ENCODE results near the gene CAP2.

CAP2 gene

DNA sequence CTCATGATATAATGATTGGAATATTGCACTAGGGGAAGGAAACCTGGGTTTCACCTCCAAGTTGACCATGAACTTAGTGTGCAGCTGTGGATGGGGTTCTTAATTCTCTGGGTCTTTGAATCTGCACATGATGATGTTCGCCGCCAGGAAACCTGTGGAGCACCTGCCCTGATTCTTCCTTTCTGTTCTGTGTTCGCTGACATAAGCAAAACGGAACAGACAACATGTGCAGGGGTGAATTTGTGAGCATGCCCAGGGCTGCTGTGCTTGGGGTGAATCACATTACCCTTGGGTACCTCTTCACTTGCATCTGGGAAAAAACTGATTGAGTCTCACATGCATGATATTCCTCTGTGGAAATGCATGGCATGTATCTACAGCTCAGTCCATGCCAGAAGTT lies 48.8 kb downstream of the CAP2 start:
- no peak for DNase-seq

DNA sequence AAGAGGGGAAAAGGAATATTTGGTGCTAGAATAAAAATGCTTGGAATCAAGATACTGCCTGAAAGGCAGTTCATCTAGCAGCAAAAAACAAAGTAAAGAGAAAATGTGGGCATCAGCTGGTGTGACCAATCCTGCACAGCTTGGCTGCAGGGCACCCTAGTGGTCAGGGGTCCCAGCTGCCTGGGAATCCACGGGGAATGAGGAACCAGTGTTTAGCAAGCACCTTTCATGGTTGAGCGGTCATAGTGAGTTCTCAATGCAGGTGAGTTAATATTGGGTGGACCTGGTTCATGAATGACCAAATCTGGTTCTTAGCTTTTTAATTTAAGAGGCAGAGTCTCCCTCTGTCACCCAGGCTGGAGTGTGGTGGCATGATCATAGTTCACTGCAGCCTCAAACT lies 53.3 kb downstream of the CAP2 start:
- no peak for DNase-seq

DNA sequence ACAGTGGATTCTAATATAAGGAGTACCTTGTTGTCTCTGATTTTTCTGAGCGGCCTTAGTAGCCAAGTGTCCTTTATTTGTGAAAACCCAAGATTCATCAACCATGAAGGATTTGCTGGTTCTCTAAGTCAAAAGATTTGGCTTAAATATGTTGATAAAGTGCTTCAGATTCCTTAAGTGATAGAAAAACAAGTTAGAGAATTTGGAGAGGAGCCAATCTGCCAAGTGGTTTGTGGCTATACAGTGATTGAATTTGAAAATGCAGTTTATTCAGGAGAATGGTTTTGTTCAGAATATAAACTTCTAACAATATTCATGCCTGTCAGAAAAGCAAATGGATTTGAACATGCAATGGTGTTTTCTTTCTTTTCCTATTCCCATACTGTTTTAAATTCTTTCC lies 54.8 kb downstream of the CAP2 start:
- no peak for DNase-seq

DNA sequence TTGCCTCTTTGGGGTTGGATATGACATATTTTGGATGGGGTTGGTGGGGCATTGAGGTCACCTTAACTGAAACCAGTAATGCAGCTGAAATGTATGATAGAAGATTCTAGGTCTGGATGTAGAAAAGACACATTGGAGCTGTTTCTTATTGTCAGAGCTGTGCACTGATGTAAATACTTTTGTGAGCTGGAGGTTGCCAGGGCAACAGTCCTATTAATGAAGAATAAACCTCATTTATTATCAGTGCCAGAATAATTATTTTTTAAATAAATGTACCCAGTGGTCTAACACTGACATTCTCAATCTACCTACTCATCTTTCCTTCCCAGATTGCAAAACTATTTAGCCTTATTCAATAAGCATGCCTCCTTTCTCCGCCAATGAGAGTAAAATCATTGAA lies 57.0 kb downstream of the CAP2 start:
- no peak for DNase-seq

DNA sequence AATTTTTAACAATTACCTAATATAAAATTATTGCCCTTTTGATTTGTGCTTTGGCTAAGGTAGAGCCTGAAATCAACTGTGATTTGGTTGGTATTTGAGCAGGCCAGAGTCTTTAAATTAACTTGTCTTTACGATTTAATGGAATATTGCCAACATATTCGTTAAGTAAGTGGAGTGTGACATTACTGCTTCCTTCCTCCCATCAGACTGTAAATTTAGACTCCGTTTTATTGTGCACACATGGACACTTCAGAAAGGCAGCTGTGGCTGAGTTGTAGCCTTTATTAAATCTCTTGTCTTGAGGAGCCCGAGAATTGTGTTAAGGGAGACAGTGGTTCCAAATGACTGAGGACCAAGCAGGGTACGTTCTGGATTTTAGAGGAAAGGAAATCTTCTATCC lies 57.4 kb downstream of the CAP2 start:
- DNase-seq = no peak

DNA sequence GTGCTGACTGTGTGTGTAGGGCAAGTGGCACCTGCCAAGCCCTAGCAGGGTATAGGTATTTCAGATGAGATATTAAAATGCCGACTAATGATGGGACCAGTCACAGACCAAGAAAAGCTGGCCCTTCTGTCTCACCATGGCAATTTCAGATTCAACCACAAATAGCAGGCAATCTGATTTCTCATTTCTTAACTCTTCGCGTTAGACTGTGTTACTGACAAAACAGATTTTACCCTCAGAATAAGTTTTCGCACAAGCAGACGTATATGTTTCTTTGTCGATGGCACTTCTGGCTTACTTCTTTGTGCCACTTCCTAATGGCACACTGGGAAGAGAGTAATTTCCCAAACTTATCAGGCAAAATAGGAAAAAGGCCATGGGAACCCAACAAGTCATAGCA lies 58.7 kb downstream of the CAP2 start:
- DNase-seq = no peak

DNA sequence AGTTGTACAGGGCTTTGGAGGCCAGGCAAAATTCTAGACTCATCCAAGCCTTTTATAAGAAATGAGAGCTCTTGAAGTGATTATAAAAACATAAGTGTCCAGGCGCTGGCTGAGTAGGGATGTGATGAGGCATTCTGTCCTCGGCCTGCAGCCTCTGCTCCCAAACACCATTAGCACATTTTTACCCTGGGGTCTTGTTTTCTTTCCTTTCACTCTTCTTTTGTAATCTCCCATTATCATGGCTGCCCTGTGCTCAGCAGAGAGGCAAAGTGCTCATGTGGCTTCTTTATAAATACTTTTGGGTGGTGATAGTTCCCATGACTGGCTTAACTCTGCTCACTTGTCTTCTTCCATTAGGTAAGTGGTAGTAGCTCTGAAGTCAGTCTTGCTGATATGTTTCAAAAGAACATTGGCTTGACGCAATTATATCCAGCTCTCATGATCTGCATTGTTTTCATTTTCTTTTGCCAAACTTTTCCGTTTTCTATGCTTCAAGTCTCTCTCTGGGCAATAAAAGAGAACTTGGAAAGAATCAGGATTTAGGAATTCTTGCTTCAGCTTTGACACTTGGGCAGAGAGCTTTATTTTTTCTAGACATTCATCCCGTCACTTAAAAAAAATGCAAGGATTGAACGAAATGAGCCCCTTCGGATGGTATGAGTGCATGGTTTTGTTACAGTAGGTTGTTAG lies 61.1 kb downstream of the CAP2 start:
- no peak for DNase-seq

DNA sequence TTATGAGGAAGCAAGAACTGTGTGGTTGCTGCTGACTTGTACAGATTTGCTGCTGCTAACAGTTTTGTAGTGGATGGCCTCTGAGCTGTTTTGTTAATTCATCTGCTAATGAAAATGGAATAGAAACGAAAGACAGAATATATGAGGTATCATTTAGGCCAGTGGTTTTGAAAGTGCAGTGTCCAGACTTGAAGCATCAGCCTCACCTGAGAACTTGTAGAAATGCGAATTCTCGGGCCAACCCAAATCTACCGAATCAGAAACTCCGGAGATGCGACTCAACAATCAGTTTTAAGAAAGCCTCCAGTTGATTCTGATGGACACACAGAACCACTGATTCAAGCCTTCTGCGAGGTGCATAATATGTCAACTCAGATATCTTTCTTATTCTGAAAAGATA lies 62.5 kb downstream of the CAP2 start:
- no peak for DNase-seq

DNA sequence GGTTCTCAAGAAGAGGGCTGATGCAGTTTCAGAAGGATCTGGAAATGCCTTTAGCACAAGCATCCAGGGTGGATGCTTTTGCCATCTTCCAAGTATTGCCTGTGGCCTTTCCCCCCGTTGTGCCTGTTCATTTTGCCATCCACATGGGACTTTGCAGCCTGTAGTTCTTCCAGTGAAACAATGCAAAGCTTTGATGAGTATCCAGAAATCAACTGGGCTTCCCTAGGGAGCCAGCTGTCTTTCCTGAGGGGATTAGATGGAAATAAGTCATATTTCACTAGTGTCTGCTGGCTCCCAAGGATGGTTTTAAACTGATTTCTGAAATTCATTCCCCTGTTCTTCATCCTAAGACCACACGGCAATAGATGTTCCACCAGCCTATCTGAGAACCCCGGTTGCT lies 63.3 kb downstream of the CAP2 start:
- DNase-seq = no peak

DNA sequence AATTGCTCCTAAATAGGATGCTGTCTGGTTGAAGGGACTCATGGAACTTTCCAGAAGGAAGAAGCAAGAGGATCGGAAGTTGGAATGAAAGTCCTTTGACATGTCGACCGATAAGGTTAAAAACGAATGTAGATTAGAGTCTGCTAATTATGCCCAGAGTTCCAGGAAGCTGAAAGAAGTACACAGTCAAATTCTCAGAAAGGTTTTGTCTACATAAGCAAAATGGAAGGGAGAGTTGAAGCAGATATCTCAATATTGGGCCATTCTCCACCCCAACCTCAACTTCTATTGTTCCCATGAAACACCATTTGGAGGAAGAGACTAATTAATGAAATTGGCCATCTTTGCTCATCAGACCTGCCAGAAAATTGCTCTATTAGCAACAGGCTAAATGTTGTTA lies 64.0 kb downstream of the CAP2 start:
- no peak for DNase-seq

DNA sequence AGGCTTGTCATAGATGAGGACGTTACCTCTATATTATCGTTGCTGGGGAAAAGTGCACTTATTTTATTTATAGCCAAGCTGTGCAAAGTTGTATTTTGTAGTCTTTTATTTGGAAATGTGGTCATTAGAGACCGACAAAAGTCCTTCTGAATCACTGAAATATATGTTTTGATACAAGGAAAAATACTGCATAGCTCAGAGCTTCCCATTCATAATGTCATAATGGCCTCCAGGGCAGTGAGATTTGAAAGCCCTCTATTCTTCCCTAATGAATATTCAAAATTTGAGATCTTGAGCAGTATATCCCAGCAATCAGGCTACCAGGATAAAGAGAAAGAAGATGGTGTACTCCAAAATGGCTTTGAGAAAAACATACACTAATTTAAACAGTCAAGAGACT lies 64.6 kb downstream of the CAP2 start:
- DNase-seq = no peak

DNA sequence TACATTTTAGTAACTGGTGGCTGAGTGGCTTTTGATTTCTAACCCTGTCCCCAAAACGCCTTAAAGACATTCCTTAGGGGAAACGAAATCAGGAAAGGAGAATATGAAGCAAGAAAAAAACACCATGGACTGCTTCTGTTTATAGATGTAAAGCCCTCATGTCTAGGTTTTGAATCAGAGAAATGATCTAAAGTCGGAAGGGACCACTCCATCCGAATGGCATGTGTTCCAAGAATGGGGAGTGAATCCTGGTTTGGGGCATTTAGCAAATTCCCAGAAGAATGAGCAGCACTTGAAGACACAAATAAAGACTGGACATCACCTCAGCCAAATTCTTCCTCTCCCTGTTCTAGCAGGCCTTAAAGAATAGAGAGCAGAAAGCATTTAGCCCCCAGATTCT lies 65.6 kb downstream of the CAP2 start:
- DNase-seq = no peak

DNA sequence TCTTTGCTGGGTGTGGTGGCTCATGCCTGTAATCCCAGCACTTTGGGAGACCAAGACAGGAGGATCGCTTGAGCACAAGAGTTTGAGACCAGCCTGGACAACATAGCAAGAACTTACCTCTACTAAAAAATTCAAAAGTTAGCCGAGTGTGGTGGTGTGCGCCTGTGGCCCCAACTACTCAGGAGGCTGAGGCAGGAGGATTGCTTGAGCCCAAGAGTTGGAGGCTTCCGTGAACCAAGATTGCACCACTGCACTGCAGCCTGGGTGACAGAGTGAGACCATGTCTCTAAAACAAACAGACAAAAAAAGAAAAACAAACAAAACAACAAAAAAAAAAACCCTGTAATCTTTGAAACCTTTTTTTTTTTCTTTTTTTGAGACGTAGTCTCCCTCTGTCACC lies 67.5 kb downstream of the CAP2 start:
- no peak for DNase-seq

DNA sequence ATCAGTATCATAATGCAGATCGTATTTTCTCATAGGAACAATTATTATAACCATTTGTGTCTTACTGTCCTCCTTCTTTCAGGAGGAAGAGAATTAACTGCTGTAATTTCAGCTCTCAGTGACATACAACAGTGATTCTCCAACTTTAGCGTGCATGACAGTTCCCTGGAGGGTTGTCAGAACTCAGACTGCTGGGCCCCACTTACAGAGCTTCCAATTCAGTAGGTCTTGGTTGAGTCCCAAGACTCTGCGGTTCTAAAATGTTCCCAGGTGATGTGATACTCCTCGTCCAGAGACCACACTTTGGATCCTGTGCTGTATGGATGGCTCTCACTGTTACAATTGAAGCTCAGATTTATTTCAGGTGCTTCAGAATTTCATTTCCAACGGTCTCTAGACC lies 72.8 kb downstream of the CAP2 start:
- DNase-seq = no peak

DNA sequence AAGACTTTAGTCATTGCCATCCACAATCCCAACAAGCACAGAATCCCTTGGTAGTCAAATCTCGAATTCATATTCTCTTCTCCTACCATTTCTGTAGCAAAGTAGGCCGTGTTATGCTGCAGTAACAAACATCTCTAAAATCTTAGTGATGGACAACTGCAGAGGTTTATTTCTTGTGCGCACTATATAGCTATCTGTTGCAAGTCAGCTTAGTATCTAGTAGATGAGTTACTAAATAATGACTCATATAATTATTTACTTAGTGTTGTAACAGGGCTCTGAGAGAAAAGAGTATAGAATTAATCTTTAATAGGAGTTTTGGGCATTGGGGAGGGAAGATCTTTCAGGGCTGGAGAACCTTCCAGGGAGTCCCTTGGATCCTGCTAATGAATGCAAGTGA lies 73.3 kb downstream of the CAP2 start:
- DNase-seq = no peak

DNA sequence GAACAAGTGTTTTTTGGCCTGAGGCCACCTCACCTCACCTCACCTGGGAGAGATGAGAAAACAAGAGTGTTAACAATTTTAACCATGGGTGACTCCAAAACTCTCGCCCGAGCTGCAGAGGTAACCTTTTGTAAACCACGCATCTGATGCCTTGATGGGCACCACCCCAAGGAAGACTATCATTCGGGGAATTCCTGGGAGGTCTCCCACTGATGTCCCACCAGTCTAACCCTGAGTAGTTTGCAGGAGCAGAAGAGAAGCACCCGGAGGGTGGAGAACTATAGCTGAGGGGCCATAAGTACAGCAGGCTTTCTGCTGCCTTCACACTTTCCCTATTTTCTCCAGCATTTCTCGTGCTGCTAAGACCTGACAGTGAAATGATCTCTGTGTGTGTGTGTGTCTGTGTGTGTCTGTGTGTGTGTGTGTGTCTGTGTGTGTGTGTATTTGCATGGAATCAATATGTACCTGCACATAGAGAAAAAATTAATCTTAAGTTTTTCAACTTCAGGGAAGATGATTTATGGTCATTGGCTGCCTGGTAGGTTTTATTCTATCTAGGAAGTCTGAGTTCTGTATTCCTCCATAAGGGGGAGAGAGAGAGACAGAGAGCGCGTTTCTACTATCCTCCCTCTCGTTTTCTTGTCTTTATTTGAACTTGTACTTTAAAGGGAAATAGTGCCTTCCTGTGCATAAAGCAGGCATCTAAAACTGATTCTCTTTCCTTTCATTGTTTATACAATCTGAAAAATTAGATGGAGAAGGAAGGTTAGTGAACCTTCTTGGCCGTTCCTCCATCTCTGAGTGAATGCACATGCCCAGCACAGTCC lies 75.8 kb downstream of the CAP2 start:
- DNase-seq = no peak

DNA sequence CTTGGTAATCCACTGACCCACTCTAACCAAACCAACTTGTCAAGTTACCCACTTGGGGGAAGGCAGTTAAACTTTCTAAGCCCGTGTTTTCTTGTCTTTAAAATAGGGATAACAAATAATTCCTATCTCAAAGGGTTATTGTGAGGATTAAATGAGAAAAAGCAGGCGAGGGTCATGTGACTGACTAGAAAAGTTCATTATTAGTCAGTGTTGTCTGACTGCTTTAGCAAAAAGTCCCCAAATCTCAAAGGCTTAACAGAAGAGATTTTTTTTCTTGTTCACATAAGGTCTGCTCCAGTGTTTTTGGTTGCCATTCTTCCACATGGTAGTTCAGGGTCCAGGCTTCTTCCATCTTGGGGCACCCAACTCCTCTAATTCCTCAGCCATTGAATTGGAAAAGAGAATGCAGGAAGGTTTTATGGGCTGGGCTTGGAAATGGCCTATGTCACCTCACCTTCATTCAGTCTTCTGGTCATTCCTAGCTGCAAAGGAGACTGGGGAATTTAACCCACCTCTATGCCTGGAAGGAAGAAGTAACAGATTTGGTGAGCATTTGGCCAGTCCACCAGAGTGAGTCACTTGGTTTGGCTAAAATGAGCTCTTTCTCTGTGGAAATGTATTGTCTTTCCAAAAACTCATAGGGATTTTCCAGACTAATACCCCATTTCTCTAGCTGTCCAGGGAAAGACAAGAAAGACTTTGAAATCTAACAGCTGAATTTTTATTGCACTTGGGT lies 77.0 kb downstream of the CAP2 start:
- DNase-seq = no peak

DNA sequence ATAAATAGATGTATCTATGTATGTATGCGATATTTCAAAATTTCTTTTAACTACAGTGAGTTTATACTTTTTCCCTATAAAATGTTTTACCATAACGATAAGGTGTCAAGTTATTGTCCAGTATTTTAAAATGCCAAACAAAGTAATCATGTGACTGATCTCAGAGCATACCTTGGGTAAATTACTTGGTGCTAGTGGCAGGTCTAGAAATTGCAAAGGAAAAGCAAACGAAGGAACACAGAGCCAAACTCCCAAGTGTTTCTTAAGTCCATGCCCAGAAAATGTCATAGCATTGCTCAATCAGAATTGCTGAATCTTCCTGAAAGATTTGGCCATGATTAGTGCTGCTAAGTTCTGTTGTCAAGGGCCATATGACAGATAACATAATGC lies 77.5 kb downstream of the CAP2 start:
- DNase-seq = no peak

DNA sequence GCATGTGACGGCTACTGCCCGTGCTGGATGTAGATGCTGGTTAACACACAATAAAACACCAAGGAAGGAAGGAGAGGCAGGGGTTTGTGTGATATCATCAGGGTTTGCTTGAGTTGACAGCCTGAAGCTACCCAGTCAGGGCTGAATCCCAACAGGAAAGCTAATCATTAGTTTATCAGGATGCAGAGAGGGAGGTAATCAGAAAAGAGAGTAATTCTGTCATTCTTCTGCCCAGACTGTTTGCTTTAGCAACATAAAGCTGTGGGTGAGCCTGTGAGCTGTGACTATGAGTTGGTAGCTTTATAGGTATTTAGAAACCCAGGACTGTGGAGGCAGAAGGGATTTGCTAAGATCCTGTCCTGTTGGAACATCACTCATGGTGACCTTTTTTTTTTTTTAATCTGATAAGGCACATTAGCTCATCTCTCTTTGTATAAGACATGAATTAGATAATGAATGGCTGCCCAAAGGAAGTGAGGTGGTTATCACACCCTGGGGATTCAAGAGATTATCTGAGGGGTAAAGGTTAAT lies 79.3 kb downstream of the CAP2 start:
- DNase-seq = no peak

DNA sequence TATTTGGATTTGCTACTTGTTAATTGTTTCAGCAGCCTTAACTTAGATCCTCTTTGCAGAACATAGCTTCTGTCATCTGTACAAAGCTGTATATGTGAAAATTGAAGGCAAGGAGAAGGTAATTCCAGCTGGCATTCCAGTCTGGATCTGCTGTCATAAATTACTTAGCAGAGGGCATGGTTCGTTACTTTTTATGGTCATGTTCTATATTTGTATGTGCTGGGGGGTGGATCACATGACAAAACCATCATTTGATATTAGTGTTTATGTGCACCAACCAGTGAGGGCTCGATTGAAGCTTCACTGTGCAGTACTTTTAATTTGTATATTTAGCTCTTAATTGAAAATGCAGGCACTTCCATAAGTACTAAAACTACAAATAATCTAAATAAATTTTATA lies 80.2 kb downstream of the CAP2 start:
- no peak for DNase-seq

DNA sequence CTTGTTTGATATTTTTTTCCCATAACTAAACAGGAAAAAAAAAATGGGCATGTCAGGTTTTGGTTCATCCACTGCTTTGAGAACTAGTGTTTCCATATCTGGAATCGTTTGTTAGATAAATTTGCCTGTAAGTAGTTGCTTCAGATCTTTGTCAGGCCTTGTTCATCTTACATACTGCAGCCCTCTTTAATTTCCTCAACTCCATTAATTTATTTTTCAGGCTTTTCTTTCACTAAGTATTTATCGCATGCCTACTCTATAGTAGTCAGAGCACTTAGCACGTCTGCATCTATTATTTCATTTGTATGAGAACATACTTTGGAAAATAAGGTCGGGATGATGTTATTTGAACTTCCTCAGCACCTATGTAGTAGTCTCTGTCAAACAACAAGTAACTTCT lies 80.9 kb downstream of the CAP2 start:
- DNase-seq = no peak

DNA sequence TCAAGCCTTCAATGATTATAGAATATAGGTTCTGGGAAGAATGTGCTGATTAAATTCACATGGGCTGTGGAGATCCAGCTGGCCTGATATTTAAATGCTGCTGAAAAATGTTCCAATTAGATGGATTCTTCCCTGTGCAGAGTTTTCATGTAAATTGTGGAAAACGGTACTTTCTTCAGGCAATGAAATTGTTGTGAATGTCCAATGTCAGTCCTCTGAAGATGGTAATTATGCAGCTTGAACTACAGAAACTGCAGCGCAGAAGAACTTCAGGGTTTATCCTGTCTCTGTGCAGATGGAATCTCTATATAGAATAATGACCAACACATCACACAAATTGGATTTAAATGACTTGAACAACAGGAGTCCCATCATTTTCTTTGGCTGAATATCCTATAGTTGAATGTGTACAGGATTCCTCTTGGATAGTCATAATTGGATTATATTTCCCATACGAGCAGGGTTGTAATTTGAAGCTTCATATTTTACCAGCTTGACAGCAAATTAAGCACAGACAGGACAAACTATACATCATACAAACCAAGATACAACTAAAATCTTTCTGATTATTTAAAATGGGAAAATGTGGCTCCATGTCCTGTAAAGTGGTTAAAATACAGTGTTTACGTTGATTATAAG lies 82.3 kb downstream of the CAP2 start:
- no peak for DNase-seq

DNA sequence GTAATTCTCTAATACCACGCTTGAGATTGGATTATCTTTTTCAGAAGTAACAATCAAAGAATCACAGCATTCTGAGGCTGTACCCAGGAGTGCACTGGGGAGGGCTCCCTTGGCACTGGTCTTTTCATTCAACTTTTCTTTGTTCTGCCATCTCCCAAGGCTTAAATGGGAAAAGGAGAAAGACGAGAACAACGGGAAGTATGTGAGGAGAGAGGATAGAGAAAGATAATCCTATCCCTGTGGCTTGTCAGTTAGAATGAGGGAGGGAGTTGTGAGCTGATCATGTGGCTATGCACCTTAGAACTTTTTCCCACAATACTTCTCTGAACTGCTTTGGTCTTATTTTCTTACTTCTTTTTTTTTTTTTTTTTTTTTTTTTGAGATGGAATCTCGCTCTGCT lies 83.1 kb downstream of the CAP2 start:
- no peak for DNase-seq

Measured in activated CD4-positive, alpha-beta T cell treated with anti-CD3 and anti-CD28 coated beads for 4 hours (primary cell).